Measurements from ENCODE around the gene DTNA. TPM values are rescaled to one million over a fixed set of nuclear protein-coding genes. Genes with fewer than 3 reads are reported as not detected.

Gene DTNA
- total RNA-seq, 4 donors from 2014 or later: 81.0 to 236 (median 119) TPM

- peak; percentile 76 to 81 for DNase-seq
- H3K9me3 ChIP-seq: no peaks in the 10 kb centered on the region
- peak overlapping the region; percentile 77 to 87 (median 79) for H3K27ac ChIP-seq
- no peak overlapping the region for H3K4me3 ChIP-seq (replicated peaks in 1 of 3)
- no peaks in the 10 kb centered on the region for H3K27me3 ChIP-seq
- 72 to 75% methylated on average over 1 of the region's 1 CpG for WGBS, 2 donors
- H3K4me1 ChIP-seq: peaks cover 48 to 52% of the 10 kb centered on the region in 2 donors
- TF ChIP-seq POLR2A (IDR thresholded peaks at IDR 0.05) (peak in 1 of 2 donors; percentile 48), CTCF (IDR thresholded peaks at IDR 0.05) (peak in 1 of 6 experiments; percentile 14)
- intact Hi-C loops (cut with DNase I): no loop called here
- H3K36me3 ChIP-seq: no peaks in the 10 kb centered on the region
These were observed 30.0 kb downstream of the DTNA start for GRCh38 chr18:34740101-34740500.

GRCh38 chr18:34740724-34741123 is 30.6 kb downstream of the DTNA start:
- TF ChIP-seq POLR2A (IDR thresholded peaks at IDR 0.05) (no peak), CTCF (IDR thresholded peaks at IDR 0.05) (no peak)
- intact Hi-C loops (cut with DNase I): no loop called here
- H3K4me3 ChIP-seq (replicated peaks in 1 of 3): no peak overlapping the region
- WGBS, 2 donors: 77 to 97% methylated on average over 3 of the region's 3 CpGs
- H3K36me3 ChIP-seq: no peaks in the 10 kb centered on the region
- H3K27ac ChIP-seq: peak overlapping the region; percentile 57 to 87 (median 79)
- DNase-seq: no peak
- no peaks in the 10 kb centered on the region for H3K9me3 ChIP-seq
- H3K27me3 ChIP-seq: no peaks in the 10 kb centered on the region
- H3K4me1 ChIP-seq: peaks cover 48 to 52% of the 10 kb centered on the region in 2 donors

- Histone ChIP-seq H3K4me1 (peaks cover 53 to 56% of the 10 kb centered on the region in 2 donors), H3K4me3 (replicated peaks in 1 of 3) (no peak overlapping the region), H3K9me3 (no peaks in the 10 kb centered on the region), H3K27me3 (no peaks in the 10 kb centered on the region), H3K36me3 (no peaks in the 10 kb centered on the region), H3K27ac (peak overlapping the region; percentile 57 to 87 (median 79))
- intact Hi-C loops (cut with DNase I): no loop called here
- DNase-seq: no peak
- 71 to 80% methylated on average over 1 of the region's 1 CpG for WGBS, 2 donors
- TF ChIP-seq CTCF (IDR thresholded peaks at IDR 0.05) (no peak), POLR2A (IDR thresholded peaks at IDR 0.05) (no peak)
These were observed 31.3 kb downstream of the DTNA start for GRCh38 chr18:34741401-34741800.

DNA sequence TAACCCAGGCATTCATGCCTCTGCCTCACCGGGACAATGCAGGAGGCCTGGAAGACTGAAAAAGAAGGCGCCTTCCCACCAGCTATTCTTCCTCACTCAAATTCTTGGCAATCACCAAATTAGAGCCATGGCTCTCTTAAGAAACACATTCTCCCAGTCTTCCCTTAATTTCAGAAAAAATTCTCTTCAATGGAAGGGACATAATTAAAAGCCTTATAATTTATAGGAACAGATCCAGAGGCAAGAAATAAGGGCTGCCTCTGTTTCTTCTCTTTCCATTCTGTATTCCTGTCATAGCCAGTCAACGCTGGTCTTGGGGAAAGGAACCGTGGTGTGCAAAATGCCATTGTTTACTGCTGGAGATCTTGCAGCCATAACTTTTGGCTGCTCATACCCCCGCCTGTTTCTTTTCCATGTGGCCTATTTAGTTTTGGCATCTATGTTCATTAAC is 32.8 kb downstream of the DTNA start:
- H3K36me3 ChIP-seq: no peaks in the 10 kb centered on the region
- 85 to 90% methylated on average over 5 of the region's 5 CpGs for WGBS, 2 donors
- no peak overlapping the region for H3K27ac ChIP-seq
- TF ChIP-seq POLR2A (IDR thresholded peaks at IDR 0.05) (no peak), CTCF (IDR thresholded peaks at IDR 0.05) (no peak)
- H3K27me3 ChIP-seq: no peaks in the 10 kb centered on the region
- intact Hi-C loops (cut with DNase I): no loop called here
- peaks cover 56 to 57% of the 10 kb centered on the region in 2 donors for H3K4me1 ChIP-seq
- no peaks in the 10 kb centered on the region for H3K9me3 ChIP-seq
- DNase-seq: no peak
- no peak overlapping the region for H3K4me3 ChIP-seq (replicated peaks in 1 of 3)

GRCh38 chr18:34744569-34744968 is 34.5 kb downstream of the DTNA start:
- Histone ChIP-seq H3K27ac (no peak overlapping the region), H3K4me3 (replicated peaks in 1 of 3) (no peak overlapping the region), H3K9me3 (no peaks in the 10 kb centered on the region), H3K27me3 (no peaks in the 10 kb centered on the region), H3K4me1 (peaks cover 40 to 42% of the 10 kb centered on the region in 2 donors), H3K36me3 (no peaks in the 10 kb centered on the region)
- no peak for TF ChIP-seq CTCF (IDR thresholded peaks at IDR 0.05)
- no peak for TF ChIP-seq POLR2A (IDR thresholded peaks at IDR 0.05)
- DNase-seq: no peak
- intact Hi-C loops (cut with DNase I): no loop called here
- WGBS, 2 donors: 84 to 92% methylated on average over 4 of the region's 4 CpGs

Data from thyroid gland (tissue), 4 donors.